Frontal cortex (tissue), 4 donors: ENCODE results near the gene ADAMTS17. TPM values are rescaled to one million over a fixed set of nuclear protein-coding genes. Genes with fewer than 3 reads are reported as not detected.
A peak's percentile ranks its signal among the peaks of the same experiment; 100 is the strongest.

ENCODE experiments used
- DNase-seq, 2 donors: peaks; one replicate each; pipeline ENCODE4 v3.0.0; 2012; ENCODE audit warnings: low spot score in 2 of 2
- FAIRE-seq: peaks from 2 replicates; lab custom pipeline; 2012; peaks lifted over from hg19 to GRCh38; lab: Jason Lieb, UNC
- total RNA-seq: library from RNA; depleted of rRNA; stranded (reverse); fragments of >200 nt; gene quantifications from one replicate; pipeline ENCODE4 v1.2.3, GENCODE V29; 2014
- donor health status: control.
- donor health status: control.
- donor health status: control.

Gene ADAMTS17
- total RNA-seq, 1 donor from 2014 or later = 9.4 TPM

DNA sequence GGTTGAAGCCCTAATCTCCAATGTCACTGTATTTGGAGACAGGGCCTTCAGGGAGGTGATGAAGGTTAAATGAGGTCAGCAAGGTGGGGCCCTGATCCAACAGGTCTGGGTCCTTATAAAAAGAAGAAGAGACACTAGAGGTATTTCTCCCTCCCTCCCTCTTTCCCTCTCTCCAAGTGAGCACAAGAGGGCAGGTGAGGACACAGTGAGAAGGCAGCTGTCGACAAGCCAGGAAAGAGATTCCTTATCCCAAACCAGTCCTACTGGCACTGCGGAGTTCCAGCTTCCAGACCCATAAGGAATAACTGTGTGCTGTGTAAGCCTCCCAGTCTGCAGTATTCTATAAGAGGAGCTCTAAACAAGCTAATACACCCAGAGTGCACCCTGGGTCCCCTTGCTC is 134.7 kb downstream of the ADAMTS17 start:
- no peak for FAIRE-seq

DNA sequence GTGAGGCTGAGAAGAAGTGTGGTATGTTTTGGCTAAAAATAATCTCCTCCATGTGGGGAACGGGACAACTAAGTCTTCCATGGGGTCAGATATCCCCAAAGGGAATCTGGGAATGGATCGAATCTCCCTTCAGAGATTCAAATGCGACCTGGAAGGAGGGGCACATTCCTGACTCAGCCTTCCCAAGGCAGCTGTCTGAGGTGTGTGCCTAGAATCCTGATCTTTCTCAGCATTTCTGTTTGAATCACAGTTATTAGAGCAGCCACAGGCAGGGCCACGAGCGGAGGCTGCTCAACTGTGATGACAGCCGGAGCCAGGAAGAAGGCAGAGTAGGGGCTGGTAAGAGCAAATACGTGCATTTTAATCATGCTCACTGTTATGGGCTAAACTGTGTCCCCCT is 135.1 kb downstream of the ADAMTS17 start:
- peak in 1 of 2 donors; percentile 27 for DNase-seq

More for the DNA sequence above, 134.7 kb downstream of the ADAMTS17 start:
- DNase-seq = no peak

DNA sequence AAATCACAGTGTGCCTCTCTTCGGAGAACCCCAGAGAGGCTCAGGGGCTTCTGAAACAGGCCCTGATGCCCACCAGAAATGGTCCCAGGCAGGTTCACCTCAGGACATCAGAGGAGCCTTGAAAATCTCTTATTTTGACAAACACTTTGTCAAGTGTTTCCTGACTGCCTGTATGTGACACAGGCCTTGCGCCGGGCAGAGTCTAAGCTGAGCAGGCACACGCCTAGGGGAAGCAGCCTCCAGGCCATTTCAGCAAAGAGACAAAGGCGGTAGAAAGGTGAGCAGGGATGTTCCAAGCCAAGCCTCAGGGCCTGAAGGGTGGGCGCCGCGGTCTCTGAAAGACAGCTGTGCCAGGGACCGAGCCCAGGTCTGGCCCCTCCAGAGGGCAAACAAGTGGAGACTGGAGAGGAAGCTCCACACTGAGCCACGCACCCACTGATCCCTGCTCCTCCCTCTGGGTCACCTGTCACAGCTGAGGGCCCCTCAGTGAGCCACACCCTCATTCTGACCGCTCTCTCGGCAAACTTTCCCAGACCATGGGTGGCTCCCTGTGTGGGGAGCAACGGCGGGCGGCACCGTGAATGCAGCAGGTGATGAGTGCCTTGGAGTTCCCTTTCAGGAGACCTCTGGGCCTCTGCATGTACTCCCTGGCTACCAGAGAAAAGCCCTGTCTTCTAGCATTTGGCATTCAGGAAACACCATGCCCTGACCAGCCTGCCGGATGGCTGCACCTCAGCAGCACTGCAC is 136.1 kb downstream of the ADAMTS17 start:
- DNase-seq (no peak), FAIRE-seq (no peak)

More for the DNA sequence above, 135.1 kb downstream of the ADAMTS17 start:
- FAIRE-seq = no peak

DNA sequence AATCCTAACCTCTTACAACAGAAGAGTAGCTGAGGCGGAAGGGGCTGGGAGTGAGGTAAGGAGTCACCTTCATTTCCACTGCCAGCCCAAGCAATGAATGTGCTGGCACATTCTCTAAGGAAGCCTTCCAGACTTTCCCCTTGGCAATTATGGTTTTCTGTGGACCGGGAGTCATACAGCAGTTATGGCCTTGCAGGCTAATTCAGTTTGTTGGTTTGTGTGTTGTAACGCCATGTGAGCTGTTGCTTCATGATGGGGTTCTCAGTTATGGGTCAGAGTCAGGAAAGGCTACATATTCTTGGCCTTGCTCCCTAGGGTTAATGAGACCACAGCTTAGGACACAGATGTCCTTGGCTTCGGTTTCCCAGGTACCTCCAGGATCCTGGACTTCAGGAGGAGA is 137.0 kb downstream of the ADAMTS17 start:
- DNase-seq = no peak
- no peak for FAIRE-seq

DNA sequence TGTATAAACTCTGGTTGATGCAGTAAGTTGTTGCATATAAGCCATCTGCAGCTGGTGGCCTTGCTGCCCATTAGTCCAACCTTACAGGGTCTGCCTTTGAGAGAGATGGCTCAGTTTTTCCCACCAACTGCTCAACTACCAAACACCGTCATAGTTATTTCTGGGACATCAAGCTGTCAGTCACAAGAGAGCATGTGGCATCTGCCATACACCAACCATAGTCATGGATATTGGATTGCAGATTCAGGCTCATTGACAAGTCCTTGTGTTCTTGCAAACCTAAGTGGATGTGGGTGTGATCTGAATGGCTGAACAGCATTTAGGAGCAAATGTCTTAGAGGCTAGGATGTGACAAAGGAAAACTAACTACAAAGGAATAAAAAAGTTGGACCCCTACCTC is 137.6 kb downstream of the ADAMTS17 start:
- no peak for DNase-seq

DNA sequence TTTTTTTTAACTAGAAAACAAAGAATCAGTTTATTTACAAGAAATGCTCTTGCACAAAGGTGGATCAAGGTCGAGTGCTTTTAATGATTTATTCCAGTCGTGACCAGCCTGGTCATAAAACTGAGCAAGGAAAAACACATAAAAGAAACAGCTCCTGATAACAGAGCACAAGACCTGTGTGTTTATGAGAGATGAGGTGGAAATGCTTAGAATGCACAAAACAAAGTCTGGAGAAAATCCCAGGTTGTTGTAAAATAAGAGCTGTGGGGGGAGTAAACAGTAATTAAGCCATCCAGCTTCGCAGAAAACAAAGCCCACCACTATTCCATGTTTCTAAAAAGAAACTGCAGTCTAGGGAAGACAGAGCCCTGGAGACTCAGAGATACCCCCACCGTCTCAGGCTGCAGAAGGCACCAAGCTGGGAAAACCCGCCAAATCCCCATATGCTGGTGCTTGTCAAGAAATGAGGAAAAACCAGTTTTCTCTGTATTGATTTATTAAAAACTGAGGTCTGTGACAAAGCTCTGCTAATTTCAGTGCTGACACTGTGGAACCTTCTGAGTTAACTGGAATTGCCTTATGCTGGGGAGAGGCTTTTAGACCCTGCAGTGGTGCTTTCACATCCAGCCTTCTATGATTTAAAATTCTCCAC is 139.3 kb downstream of the ADAMTS17 start:
- no peak for DNase-seq
- no peak for FAIRE-seq

More for the DNA sequence above, 137.6 kb downstream of the ADAMTS17 start:
- no peak for FAIRE-seq

DNA sequence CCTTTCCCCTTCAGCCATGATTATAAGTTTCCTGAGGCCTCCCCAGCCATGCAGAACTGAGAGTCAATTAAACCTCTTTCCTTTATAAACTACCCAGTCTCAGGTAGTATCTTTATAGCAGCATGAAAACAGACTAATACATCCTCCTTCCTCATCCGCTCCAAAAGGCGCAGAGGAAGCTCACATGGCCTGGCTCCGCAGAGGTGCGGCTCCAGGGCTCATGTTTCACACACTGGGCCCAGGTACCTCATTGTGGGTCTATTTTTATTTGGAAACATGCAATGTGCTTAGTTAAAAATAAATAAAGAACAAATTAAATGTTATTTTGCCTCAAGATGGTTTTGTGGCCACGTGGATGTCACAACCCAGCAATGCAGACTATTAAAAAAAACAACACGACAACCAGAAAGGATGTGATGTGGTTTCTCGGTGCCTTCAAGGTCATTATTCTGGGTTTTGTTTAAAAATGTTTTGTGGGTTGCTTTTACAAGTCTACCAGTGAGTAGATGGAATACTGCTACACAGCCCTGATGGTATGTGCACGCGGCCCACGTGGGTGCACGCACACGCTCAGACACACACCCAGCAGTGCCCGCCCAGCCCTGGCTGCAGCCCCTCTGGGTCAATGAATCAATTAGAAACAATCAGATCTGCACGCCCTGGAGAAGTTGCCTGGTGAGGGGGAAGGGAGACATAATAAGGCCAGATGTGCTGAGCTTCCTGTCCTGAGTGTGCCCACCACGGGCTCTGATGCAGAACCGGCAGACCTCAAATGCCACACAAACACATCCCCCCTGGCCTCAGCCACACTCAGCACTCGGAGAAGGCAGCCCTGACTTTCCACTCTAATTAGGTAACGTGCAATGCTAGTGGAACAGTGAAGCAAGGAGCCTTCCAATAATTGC is 140.1 kb downstream of the ADAMTS17 start:
- FAIRE-seq = no peak
- no peak for DNase-seq

DNA sequence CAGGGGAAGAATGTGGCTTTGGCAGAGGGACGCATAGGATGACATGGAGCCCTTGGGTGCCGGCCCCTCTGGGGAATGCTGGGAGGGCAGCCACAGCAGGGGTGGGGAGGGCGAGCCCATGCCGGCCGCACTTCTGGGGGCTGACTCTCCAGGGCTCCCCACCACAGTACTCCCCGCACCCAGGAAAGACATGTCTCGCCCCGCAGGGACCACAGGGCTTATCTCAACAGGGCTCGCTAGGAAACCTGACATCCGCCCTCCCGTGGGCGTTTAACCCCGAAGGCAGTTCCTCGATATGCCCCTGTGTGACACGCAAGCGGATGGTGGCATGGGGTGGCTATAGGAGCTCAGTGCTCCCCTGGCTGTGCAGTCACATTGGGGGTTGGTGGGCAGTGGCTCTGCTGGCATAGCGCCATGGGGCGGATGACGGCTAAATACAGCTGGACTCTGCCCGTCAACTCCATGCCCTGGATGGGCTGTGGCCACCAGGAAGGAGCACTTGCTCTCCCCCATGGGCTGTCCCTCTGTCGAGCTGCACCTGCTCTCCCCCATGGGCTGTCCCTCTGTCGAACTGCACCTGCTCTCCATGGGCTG is 141.4 kb downstream of the ADAMTS17 start:
- FAIRE-seq = no peak
- no peak for DNase-seq

DNA sequence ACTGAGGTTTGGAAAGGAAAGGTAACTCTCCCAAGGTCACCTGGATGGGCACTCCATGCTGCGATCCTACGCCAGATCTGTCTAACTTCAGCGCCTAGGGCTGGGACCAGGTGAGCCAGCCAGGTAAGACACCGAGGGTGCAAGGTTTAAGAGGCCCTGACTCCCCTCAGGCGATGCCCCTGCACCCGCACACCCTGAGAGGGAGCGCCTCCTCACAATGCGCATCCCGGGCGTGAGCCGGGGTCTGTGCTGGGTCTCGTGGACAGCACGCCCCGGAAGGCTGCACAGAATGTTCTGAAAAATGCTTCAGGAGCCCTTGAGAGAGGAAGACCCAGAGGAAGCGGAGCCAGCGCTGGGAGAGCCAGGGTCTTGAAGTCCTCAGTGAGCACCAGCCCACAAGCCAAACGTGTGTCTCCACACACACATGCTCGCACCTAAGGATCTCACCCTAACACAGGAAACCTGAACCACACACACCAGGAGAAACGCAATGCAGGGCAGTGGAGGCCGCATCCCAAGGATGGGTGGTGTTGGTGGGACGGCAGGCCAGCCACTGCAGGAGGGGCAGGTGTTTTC is 142.0 kb downstream of the ADAMTS17 start:
- DNase-seq (no peak), FAIRE-seq (no peak)

DNA sequence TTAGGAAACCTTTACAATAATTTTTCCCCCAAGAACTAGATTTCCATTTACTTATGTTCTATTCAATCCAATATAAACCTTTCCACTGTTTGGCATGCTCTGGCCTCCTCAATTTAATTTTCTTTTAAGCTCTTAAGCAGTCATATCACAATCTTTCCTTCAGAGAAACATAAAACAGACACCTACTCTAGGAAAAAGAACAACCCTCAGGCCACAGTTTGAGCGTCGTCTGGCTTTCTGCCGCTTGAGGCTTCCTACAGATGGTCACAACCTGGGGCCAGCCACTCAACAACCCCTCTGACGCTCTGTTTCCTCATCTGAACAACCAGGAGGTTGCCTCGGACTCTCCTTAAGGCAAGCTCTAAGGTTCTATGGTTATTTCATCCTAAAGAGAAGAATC is 143.3 kb downstream of the ADAMTS17 start:
- DNase-seq (no peak), FAIRE-seq (no peak)

DNA sequence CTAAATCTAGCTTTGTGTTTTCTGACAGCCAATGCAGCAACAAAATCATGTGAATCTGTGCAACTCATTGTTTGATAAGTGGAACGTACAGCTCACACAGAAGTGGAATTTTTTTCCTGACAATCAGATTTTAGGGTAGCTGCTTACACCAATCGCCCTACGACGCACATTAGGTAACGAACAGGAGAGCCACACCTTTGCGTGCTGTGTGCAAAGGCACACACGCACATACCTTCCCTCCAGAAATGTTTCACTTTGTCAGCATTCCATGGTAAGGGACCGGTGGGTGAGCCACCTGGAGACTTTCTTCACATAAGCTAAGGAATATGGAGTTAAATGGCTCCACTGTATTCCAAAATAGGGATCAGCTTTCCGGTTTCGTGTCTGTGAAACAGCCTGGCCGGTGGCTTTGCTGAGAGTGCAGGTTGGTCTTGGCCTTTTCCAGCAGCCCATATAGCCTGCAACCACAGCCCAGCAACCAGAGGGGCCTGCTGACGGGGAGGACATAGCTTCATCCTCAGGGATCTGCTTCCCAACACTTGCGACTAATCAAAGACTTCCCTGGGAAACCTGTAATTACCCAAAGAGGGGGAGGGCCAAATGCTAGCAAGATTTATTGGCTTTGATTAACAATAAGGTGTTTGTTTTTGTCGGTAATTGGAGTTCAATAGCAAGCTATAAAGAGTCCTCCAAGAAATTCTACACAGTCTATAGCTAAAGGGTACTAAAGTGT is 145.3 kb downstream of the ADAMTS17 start:
- FAIRE-seq = no peak
- DNase-seq = no peak

DNA sequence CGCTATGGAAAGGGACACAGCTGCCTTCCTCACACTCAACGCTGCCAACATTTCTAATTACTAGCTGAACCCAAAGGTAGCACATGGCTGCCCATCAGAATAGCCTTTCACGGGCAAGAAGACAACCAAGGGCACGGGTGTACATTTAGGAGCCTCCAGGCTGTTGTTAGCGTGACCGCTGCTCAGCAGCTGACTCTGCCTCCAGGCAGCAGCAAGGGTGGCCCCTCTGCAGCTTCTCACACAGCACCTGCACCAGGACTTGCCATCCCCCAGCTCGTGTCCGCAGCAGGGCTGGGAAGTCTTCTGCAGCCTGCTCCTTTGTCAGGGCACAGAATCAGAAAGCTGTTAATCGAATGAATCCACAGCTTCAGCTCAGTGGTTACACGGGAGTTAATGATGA is 146.8 kb downstream of the ADAMTS17 start:
- FAIRE-seq (no peak), DNase-seq (no peak)

DNA sequence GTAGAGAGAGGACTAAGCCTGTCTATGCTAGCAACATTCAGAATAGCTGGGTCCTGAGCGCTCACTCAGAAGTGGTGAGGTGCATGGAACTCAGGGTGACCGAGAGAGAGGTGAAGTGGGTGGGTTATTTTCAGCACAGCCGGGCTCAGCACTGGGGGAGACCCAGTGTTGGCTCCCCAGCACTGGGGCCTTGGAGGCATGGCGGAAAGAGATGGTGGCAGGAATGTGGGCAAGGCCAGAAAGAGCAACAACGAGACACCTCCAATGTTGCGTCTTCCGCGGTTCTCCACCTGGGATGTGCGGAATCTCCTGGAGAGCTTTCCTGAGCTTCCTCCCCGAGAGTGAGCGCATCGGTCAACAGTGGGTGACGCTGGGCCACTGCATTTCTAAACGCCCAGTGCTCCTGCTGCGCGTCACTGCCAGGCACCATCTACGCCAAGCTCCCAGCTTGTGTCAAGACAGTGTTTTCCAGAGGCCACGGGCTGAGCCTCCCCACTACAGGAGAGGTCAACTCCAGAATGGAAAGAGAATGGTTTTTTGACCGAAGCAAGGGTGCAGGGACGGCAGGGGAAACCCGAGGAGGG is 148.4 kb downstream of the ADAMTS17 start:
- FAIRE-seq = no peak
- no peak for DNase-seq

DNA sequence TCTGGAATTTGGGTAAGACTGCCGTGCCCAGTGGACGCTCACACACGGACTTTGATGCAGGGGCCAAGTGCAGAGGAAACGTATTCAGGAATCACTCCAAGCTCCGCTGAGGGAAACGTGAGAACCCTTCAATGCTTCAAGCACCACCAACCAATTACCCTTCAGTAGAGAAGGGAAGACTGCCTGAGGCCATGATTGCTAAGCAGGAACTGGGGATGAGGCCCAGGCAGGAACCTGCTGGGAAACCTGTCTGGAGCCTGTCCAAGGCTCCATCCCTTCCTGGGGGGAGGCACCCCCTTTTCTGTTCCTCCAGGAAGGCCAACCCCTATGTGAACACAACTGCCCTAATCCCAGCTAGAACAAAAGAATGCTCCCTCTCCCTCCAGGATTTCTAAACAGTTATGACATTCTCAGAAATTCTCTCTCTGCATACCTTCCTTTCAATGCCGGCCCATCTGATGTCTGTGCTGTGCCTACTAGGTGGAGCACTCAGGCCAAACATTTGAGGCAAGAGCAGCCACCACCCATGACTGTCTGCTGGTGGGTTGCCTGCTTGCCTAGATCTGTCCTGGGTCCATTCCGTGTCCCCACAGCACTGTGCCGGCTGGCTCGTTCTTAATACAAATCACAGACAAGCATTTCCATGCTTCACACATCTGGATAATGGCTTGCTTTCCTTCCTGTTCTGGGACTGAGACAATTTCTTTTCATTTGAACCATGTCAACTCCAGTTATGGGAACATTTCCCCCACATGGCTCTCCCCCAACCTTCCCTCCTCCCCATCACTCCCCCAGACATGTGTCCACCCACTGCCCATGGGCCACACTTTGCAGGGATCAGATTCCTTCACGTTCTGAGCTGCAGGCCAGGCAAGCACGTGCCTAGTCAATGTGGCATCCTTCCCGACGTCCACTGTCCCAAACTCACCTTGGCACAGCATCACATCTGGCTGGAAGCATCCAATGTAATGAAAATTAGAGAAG is 149.4 kb downstream of the ADAMTS17 start:
- FAIRE-seq = no peak
- DNase-seq = no peak

DNA sequence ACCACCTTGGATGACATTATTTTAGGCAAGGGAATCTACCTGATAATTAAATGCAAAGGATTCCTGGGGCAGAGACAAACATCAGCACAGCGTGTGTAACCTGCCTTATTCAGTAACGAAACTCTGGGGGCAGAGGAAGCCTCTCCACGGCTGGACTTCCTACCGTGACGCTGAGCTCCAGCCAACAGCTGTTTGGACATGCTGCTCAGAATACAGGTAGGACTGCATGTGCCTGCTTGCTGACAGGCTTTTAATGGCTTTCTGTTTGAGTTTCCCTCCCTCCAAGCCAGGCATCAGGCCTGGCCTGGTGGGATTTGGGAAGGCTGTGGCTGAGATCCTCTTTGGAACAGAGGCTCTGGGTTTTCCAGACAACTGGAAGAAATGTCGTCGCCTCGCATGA is 150.6 kb downstream of the ADAMTS17 start:
- FAIRE-seq (no peak), DNase-seq (no peak)

DNA sequence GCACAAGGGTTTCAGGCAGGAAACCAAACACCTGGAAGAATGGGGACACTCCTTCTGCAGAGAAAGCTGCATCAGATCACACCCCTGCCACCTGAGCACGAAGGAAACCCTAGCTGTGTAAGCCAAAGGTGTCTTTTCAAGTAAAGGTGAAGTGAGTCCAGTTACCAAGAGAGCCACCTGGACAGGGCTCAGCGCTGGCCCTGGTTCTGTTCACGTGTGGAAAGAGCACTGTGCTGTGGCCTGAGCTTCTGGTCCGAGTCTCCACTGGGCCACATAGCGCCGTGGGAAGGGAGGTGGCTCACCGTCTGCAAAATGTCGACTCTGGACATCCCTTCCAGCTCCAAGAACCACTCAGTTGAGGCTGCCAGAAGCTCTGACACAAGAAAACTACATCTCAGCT is 151.1 kb downstream of the ADAMTS17 start:
- no peak for FAIRE-seq
- no peak for DNase-seq

DNA sequence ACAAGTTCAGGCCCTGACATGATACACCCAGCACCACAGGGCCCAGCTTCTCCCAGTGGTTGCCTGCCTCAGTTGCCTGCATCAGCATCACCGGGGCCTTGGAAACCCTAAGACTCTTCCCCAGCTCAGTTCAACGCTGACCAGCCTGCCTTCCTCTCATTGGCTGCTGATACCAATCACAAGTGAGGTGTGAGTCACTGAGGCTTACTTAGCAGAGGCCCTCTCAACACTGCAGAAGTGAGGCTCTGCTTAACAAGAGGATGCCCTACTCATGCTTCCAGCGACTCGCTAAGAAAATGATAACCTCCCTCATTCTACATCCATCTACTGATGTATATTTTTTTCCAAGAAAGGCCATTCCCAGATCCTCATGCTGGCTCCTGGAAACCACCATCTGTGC is 151.9 kb downstream of the ADAMTS17 start:
- no peak for FAIRE-seq

DNA sequence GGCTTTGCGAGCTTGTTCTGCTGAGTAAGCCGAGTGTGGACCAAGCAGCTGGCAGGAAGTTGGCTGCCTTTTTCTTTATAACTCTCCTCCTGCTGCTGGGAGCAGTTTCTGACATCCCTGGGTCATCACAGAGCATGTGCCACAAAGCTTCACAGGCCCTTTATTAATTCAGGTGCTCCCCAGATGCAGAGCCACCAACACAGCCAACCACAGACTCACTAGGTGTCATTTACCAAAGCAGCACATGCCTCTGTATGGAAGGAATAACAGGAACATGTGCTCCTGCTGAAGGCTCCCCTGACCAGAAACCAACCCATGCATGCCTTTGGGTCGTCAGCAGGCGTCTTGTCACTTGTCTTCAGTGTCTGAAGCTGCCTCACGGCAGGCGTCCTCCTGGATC is 152.5 kb downstream of the ADAMTS17 start:
- FAIRE-seq (no peak), DNase-seq (no peak)

More for the DNA sequence above, 151.9 kb downstream of the ADAMTS17 start:
- no peak for DNase-seq
